Activated T-cell treated with anti-CD3 and anti-CD28 coated beads for 48 hours (primary cell): Measurements from ENCODE around the gene SLC4A1.
"Not testable (repeated sequence)": the region's sequence is repeated elsewhere in the genome, so short reads cannot be mapped to it uniquely, and the experiment has no call there.

Experiments used
- DNase-seq: peaks from one replicate; pipeline ENCODE4 v3.0.0-alpha.2; 2020; ENCODE audit warnings: low read depth

Gene SLC4A1

DNA sequence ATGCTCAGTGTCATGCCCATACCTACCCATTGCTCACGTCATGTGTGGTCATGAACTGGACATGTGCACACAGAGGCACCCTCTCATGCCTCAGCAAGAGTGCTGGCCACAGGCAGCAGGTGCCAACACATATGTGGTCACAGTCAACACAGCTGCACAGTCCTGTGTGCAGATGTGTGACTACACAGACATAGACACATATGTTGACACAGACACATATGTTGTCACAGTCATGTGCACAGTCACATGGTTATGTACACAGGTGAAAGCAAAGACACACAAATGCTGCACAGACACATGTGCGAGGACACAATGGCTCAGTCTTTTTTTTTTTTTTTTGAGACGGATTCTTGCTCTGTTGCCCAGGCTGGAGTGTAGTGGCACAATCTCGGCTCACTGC, 11.3 kb downstream of the SLC4A1 start:
- DNase-seq, result no peak

DNA sequence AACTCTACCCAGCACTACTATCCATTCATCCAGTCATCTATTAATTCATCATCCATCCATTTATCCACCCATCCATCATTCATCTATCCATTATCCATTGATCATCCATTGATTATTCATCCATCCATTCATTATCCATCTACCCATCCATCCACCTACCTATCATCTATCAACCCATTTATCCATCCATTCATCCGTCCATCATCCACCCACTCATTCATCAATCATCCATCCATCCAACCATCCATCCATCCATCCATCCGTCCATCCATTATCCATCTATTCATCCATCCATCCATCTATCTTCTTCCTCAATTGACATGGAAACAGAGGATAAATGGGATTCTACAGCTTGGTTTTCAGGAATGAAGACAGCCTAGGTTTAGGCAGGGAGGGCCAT, 12.0 kb downstream of the SLC4A1 start:
- no peak for DNase-seq

DNA sequence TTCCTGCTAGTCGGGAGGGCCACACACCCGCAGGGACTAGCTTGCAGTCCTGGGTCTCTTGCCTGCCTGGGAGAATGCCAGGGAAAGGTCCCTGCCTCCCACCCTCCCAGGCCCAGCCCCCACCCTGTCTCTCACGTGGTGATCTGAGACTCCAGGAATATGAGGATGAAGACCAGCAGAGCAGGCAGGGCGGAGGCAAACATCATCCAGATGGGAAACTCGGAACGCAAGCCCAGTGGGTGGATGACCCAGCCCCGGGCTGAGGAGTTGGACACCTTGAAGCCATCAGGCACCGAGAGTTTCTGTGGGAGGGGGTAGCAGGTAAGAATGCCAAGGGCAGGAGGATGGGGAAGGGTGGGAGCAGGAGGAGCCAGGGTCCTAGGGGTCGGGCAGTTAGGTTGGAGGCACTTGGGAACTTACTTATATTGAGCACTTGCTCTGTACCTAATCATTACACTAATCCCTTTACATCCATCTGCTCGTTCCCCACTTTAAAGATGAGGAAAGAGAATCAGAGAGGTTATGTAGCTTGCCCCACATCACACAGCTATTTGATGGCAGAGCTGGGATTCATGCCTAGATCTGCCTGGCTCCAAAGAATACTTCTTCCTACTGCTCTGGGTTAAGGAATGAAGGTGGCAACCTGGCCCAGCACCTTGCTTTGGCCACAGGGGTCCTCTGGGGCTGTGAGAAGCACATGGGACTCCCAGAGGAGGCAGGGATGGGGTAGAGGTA, 13.4 kb downstream of the SLC4A1 start:
- DNase-seq, result no peak

DNA sequence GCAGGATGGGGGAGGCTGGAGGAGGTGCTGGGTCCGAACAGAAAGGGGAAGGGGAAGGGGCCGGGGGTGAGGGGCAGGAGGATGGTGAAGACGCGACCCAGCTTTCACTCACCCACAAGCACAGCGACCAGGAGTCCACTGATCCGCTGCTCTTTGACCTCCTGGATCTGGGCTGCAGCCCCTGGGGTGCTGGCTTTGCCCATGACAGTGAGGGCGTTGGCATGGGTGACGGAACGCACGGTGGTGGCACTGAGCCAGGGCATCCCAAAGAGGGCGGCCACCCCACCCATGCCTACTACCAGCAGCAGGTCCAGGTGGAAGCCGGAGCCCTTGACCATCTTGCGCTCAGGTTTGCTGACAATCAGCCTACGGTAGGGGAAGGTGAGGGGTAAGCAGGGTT, 14.9 kb downstream of the SLC4A1 start:
- no peak for DNase-seq

DNA sequence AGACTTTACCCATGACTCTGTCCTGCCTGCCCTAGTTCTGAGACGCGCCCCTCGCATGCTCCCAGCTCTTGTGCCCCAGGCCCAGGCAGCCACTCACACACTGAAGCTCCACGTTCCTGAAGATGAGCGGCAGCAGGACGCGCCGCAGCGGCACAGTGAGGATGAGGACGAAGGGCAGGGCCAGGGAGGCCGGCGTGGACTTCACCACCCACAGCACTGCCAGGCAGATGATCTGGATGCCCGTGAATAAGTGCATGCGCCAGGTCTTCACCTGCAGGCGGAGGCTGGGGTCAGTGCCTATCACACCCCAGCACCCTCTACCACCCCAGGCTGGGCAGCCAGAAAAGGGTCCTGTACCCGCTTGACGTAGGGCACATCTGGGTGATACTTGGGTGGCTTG, 16.9 kb downstream of the SLC4A1 start:
- DNase-seq, result no peak

DNA sequence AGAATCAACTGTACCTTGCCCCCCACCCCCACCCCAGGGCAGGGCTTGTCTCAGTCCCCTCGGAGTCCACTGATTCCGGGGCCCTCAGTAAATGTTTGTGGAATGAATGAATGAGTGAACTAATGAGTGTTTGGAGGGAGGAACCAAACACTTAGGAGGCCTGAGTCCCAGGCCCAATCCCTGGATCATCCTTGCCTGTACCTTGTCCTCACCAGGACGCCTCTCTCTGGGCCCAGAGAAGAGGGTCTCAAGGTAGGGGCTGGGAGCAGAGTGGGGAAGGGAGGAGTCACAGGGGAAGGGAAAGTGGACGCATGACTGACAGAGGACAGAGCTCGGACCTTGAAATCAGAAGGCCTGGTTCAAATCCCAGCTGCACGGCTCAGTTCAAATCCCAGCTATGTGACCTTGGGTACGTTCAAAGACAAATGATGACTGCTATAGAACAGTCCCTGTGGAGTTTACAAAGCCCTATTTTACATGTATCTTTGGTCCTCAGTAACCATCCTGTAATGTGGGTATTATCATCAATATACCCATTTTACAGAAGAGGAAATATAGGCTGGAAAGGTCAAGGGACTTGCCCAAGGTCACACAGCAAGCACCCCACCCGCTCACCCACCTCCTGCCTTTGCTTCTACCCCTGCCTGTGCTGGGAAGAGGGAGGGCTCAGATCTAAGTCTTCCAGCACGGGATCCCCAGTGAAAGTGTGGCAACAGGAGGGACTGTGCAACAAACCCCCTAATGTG, 18.3 kb downstream of the SLC4A1 start:
- no peak for DNase-seq

DNA sequence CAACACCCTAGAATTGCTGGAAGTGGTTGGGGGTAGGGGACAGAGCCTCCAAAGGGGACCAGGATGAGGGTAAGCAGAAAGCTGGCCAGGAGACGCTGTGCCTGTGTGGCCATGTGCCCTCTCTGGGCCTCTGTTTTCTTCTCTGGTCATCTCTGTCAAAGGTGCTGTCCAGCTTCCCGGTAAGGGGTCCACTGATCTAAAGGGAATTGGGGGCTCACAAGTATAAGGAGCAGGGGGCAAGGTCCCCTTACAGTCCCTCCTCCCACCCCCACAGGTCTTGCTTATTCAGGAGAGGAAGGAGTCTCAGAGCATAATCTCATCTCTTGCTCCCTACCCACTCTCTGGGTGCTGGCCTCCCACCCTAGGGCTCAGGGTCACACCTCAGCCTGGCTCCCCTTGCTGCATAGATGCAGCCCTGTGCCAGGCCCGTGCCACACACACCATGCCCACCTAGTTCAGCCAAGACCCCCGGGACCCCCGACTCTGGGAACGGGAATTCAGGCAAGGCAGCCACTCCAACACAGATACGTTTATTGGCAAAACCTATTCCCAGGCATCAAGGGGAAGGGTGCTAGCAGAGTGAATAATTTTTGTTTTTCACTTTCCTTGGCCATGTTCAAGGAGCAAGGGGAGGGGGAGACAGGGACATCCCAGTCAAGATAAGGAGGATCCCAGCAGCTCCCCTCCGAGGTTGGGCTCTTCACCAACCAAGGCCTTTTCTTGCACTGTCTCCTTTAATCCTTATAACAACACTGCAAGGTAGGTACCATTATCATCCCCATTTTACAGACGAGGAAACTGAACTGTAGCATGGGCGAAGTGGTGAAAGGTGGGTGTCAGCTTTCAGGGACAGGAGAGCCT, 19.8 kb downstream of the SLC4A1 start:
- DNase-seq, result no peak

DNA sequence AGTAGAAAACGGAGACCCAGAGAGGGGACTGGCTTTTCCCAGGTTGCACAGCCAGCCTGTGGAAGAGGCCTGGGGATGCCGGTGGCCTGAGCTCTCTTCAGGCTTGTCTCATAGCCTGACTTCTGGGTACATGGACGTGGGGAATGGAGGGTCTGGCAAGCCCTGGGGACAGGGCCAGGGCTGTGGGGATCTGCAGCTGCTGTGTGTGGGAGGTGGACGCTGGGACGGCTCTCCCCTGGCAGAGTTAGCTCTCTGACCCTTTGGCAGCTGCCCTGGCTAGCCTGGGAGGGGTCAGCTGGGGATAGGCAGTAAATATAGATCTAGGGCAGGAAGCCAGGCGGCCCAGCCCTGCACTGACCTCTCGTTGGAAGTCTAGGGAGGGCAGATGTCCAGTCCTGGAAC, 20.5 kb downstream of the SLC4A1 start:
- no peak for DNase-seq

DNA sequence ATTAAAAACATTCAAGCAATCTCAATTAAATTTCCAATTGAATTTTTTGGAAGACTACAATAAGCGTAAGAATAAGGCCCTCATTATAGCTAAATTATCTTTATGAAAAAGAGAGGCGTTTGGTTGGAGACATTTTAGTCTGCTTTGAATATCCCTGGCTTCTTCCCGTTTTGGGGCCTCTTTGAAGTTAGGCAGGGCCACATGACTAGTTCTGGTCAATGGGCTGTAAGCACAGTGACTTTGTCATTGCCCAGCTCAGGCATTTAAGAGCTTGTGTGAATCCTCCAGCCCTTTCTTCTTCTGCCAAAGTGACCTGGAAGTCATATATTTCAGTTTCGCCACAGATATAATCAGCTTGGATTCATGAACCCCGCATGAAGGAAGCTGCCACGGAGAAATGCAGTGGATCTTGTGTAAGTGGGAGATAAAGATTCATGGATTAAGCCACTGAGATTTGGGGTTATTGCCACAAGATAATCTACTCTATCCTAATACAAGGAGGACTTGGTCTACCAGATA, 26.8 kb downstream of the SLC4A1 start:
- no peak for DNase-seq

DNA sequence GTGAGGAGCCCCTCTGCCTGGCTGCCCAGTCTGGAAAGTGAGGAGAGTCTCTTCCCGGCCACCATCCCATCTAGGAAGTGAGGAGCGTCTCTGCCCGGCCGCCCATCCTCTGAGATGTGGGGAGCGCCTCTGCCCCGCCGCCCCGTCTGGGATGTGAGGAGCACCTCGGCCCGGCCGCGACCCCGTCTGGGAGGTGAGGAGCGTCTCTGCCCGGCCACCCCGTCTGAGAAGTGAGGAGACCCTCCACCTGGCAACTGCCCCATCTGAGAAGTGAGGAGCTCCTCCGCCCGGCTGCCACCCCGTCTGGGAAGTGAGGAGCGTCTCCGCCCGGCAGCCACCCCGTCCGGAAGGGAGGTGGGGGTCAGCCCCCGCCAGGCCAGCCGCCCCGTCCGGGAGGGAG, 30.0 kb downstream of the SLC4A1 start:
- DNase-seq, result not testable (repeated sequence)

DNA sequence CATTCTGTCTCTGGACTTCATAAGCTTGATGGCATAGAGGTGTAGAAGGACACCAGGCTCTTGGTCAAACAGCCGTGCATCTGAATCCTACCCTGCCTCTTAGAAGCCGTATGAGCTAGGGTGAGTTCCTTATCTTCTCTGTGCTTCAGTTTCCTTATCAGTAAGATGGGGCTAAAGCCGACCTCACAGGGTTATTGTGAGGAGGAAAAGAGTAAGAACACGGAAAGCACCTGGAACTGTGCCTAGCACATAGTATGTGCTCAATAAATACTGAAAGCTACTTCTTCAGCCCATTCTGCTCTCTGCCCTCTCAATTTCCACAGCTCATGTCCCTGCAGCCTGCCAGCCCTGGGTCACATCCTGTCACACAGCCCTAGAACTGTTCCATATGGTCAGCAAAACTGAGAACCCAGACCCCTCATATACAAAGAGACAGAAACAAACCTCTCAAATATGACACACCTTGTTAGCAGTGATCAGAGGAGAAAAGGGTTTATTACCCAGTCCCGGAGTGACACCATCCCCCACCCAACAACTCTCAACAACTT, 31.4 kb downstream of the SLC4A1 start:
- DNase-seq, result no peak

DNA sequence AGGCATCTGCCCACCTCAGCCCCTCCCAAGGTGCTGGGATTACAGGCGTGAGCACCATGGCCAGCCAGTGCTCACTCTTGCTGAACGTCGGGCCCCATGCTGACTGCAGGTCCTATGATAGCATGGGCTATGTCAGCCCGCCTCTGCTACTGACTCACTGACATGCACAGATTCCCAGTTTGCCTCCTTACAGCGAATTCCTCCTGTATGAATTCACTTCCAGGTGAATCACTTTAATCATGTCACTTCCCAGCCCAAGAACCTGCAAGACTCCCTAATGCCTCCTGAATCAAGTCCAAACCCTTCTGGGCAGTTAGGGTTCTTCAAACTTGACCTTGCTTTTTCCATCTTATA, 32.4 kb downstream of the SLC4A1 start:
- DNase-seq, result no peak

DNA sequence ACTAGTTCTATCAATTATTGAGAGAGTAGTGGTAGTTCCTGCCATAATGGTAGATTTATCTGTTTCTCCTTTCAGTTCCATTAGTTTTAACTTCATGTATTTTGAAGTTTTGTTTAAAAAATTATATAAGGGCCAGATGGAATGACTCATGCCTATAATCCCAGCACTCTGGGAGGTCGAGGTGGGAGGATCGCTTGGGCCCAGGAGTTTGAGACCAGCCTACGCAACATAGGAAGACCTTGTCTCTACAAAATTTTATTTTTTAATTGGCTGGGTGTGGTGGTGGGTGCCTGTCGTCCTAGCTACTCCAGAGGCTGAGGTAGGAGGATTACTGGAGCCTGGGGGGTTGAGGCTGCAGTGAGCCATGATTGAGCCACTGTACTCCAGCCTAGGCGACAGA, 34.4 kb downstream of the SLC4A1 start:
- no peak for DNase-seq

DNA sequence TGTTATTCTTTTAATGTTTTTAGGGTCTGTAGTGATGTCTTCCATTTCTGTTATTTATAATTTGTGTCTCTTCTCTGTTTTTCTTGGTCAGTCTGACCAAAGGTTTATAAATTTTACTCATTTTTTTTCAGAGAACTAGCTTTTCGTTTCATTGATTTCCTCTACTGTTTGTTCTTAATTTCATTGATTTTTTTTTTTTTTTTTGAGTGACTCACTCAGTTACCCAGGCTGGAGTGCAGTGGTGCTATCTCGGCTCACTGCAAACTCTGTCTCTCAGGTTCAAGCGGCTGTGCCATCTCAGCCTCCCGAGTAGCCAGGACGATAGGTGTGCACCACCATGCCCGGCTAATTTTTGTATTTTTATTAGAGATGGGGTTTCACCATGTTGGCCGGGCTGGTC, 35.9 kb downstream of the SLC4A1 start:
- no peak for DNase-seq

DNA sequence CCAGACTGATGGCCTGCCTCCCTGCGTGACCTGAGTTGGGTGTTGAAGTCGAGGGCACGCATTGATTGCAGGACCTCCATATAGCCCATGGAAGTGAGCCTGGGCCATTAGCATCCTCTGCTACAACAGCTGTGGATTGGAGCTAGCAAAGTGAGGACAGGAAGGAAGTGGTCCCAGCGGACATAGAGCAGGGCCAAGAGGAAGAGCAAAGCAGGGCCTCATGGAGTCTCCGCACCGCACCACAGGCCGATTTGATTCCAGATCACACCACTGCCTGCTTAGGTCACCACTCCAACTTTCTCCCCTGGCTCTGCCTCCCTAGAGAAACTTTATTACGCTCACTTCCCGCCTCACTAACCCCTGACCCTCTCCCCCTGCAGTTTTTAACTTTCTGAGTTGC, 37.8 kb downstream of the SLC4A1 start:
- DNase-seq, result no peak

DNA sequence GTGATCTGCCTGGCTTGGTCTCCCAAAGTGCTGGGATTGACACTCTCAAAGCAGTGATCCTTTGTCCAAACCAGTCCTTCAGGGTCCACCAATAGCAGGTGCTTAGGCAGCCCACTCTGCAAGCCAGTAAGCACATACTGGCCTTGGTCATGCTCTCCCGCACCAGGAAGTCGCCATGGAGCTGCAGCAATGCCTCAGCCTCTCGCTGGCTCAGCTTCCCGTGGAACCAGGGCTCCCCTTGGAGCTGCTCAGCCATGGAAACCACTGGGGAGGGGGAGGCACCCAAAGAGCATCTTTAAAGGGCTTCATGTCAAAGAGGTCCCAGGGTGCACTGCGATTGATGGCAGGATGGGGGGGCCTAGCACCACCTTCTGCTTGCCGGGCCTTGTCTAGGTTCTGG, 38.8 kb downstream of the SLC4A1 start:
- DNase-seq, result no peak

DNA sequence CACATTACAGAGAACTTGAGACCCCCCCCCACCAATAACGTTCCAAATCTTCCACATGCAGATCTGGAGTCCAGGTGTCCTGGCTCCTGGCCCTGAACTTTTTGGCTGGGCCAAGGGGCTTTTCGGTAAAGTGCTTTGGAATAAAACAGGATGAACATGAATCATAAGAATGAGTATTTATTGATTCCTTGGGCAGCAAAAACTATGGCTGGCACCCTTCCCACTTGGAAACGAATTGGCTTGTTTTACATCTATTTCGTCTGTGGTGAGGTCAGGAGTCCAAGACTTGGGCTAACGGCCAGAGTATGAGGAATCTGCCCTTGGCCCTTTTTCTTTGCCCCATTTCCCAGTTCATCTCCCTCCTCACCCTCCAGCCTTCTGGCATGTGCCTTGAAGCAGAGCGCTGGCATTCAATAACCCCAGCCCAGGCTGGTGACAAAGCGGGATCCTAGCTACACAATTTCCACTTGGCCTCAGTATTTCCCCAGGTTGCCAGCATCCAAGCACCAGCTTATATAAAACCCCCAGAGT, 44.3 kb downstream of the SLC4A1 start:
- DNase-seq, result no peak

DNA sequence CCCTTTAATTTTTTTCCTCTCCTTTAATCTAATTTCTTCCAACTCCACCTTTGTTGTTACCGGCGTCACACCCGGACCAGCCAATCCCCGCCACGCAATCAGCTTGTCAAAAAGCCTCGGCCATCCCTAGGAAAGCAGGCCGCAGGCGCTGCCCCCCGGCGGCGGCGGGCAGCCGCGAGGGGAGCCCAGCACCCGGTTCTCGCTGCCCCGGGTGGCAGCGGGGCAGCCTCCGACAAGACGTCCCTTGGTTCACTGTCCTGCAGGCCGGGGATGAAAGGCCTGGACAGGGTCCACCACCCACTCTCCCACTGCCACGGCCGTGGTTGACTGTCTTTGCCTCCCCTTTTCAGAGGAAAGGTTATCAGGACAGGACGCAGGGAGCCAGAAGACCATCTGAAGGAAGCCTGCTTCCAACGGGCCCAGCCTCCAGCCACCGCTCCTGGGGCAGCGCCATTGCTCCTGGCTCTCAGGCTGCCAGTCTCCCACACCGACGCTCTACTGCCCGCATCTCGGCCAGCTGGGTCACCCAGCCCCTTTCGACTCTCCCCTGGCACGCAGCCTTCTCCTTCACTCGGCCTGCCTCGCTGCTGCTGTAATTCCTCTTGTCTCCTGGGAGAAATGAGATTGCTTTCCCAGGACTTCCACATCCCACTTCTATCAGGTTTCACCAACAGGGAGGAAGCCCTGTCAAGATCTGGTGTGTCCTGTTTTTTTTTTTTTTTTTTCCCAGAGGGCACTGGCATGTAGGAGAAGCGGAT, 45.6 kb downstream of the SLC4A1 start:
- DNase-seq, result no peak

DNA sequence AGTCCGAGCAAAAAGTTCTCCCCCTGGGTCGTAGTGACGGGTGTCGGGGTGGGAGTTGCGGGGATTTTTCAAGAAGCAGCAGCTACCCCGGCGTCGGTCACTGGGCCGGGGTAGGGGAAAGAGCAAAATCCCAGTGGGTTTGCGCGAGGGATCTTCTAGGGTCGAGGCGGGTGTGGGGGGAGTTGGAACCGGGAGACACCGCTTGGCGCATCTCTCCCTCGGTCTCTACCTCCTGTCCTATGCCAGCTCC, 46.1 kb downstream of the SLC4A1 start:
- DNase-seq, result no peak

DNA sequence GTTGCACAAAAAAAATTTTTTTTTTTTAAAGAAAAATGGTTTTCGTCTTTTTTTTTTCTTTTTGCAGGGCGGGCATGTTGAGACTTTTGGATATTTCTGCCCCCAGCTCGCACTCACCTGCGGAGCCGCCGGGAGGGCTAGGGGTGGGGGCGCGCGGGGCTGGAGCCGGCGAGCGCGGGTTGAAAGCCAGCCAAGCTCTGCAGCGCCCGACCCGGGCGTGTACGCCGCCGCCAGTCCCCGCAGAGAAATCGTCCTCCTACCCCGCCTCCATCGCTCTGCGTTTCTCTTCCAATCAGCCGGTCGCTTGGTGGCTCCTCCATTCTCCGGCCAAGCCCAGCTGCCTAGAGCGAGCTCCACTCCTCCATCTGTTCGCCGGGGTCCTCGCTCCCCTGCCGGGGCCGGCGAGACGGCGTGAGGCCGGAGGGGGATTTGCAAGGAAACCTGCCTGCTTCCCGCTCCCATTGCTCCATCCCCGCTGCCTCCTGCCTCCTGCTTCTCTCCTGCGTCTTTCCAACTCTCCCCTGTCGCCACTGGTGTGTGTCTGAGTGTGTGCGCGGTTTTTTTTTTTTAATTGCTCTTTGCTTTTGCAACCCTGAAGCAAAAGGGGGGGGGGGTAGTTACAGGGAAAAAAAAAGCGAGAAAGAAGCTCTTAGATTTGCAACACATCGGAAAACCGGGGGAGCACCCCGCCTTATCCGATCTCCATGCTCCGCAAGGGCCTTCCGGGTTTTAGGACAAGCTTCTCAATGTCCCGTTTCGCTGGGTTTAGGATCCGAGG, 46.7 kb downstream of the SLC4A1 start:
- peak; percentile 59 for DNase-seq
